IPS-NIHi7 (cell line): ENCODE data around the gene KRTAP12-4.
"Not testable (repeated sequence)": the region's sequence is repeated elsewhere in the genome, so short reads cannot be mapped to it uniquely, and the experiment has no call there.

Experiments used
- DNase-seq: peaks from one replicate; pipeline ENCODE4 v3.0.0; 2012; ENCODE audit warnings: mixed read lengths; ENCODE audit errors: extremely low spot score

Gene KRTAP12-4

GRCh38 chr21:44686843-44687561 is 32.5 kb upstream of the KRTAP12-4 start:
- no peak for DNase-seq

GRCh38 chr21:44686000-44686781 is 31.7 kb upstream of the KRTAP12-4 start:
- DNase-seq: no peak

- DNase-seq: not testable (repeated sequence)
These were observed 30.6 kb upstream of the KRTAP12-4 start for GRCh38 chr21:44685050-44685449.

- DNase-seq: no peak
These were observed 30.0 kb upstream of the KRTAP12-4 start for GRCh38 chr21:44684483-44684882.

- no peak for DNase-seq
These were observed 29.6 kb upstream of the KRTAP12-4 start for GRCh38 chr21:44684077-44684476.

GRCh38 chr21:44682580-44683151 is 28.2 kb upstream of the KRTAP12-4 start:
- DNase-seq: no peak

GRCh38 chr21:44681861-44682579 is 27.6 kb upstream of the KRTAP12-4 start, which contains the start of gene KRTAP12-1:
Gene KRTAP12-1 (minus strand): TSS chr21:44682163. CDS start chr21:44682123, 40 bp downstream.
- no peak for DNase-seq

- no peak for DNase-seq
These were observed 26.7 kb upstream of the KRTAP12-4 start for GRCh38 chr21:44681152-44681551.

- DNase-seq: no peak
These were observed 23.4 kb upstream of the KRTAP12-4 start for GRCh38 chr21:44677881-44678280.

GRCh38 chr21:44671911-44672310 is 17.5 kb upstream of the KRTAP12-4 start:
- DNase-seq: no peak

- DNase-seq: no peak
These were observed 16.4 kb upstream of the KRTAP12-4 start for GRCh38 chr21:44670642-44671432.

- DNase-seq: no peak
These were observed 13.2 kb upstream of the KRTAP12-4 start for GRCh38 chr21:44667612-44668011.

GRCh38 chr21:44666401-44667320 is 12.2 kb upstream of the KRTAP12-4 start, which contains the start of gene KRTAP12-2:
Gene KRTAP12-2 (minus strand): TSS chr21:44666927. CDS start chr21:44666886, 41 bp downstream.
- DNase-seq: no peak

GRCh38 chr21:44664691-44665090 is 10.2 kb upstream of the KRTAP12-4 start:
- DNase-seq: no peak

- DNase-seq: not testable (repeated sequence)
These were observed 7.1 kb upstream of the KRTAP12-4 start for GRCh38 chr21:44661567-44661966.

GRCh38 chr21:44658913-44659595 is 4.6 kb upstream of the KRTAP12-4 start:
- DNase-seq: no peak

- no peak for DNase-seq
These were observed 4.1 kb upstream of the KRTAP12-4 start for GRCh38 chr21:44658541-44658910.

GRCh38 chr21:44657635-44658540 is 3.4 kb upstream of the KRTAP12-4 start, which contains the start of gene KRTAP12-3:
Gene KRTAP12-3 (plus strand): TSS chr21:44657932. CDS start chr21:44657980, 48 bp downstream.
- DNase-seq: no peak
